NB4 (cell line): ENCODE data around the gene SYTL4.

Source experiments
- CTCF ChIP-seq: IDR thresholded peaks from one replicate; pipeline ENCODE4 v1.5.1; 2012; ENCODE audit warnings: low read depth, low read length
- MYC ChIP-seq: IDR thresholded peaks from 2 replicates; pipeline ENCODE4 v1.6.1; 2011; ENCODE audit warnings: low read depth, low read length
- POLR2A ChIP-seq: IDR thresholded peaks from 2 replicates; pipeline ENCODE4 v1.6.1; 2011; ENCODE audit warnings: mild to moderate bottlenecking; ENCODE audit not compliant: insufficient read length; ENCODE audit errors: extremely low read depth
- TF ChIP-seq, protein P1 (sequence below): IDR thresholded peaks from 2 replicates; pipeline ENCODE4 v1.6.1; 2011; ENCODE audit warnings: low read depth, low read length

GRCh38 chrX:100643956-100644860, 87.7 kb downstream of the SYTL4 start, which contains the start of gene SRPX2:
- TF ChIP-seq POLR2A (no peak), CTCF (no peak), MYC (no peak)
- TF ChIP-seq, protein P1, sequence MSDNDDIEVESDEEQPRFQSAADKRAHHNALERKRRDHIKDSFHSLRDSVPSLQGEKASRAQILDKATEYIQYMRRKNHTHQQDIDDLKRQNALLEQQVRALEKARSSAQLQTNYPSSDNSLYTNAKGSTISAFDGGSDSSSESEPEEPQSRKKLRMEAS: no peak
